Endothelial cell of umbilical vein (primary cell): ENCODE data around the gene PIGH.

Source experiments
- CTCF ChIP-seq, 2 donors: IDR thresholded peaks; 1 replicate in 1 of 2; 2 replicates in 1 of 2; pipeline ENCODE4 v1.5.1; 2011; ENCODE audit warnings: low read length in 2 of 2, mild to moderate bottlenecking in 2 of 2, moderate library complexity in 2 of 2, control low read depth in 1 of 2, inconsistent platforms in 1 of 2, low read depth in 1 of 2; ENCODE audit not compliant: insufficient read depth in 1 of 2; ENCODE audit errors: extremely low read depth in 1 of 2
- FOS ChIP-seq: IDR thresholded peaks from 2 replicates; pipeline ENCODE4 v1.6.1; 2011; ENCODE audit warnings: mild to moderate bottlenecking, low read length, moderate library complexity, borderline replicate concordance; ENCODE audit not compliant: insufficient read depth
- MYC ChIP-seq: IDR thresholded peaks from one replicate; pipeline ENCODE4 v1.6.1; 2011; ENCODE audit warnings: mild to moderate bottlenecking, low read depth, low read length
- POLR2A ChIP-seq: IDR thresholded peaks from 2 replicates; pipeline ENCODE4 v1.6.1; 2012; ENCODE audit warnings: low read depth, mild to moderate bottlenecking, control low read depth, low read length
- POLR2AphosphoS5 ChIP-seq: IDR thresholded peaks from 2 replicates; pipeline ENCODE4 v1.6.1; 2012; ENCODE audit warnings: low read depth, mild to moderate bottlenecking, control low read depth, low read length, moderate library complexity; ENCODE audit not compliant: insufficient read depth

GRCh38 chr14:67570453-67570852 is 29.6 kb downstream of the PIGH start:
- TF ChIP-seq CTCF (IDR thresholded peaks at IDR 0.05; ENCODE audit: extremely low read depth in 1 of 2, insufficient read depth in 1 of 2, low read depth in 1 of 2, low read length in 2 of 2) (no peak), POLR2A (no peak), FOS (no peak), MYC (no peak), POLR2AphosphoS5 (no peak)
